Activated naive CD8-positive, alpha-beta T cell treated with anti-CD3 and anti-CD28 coated beads, Interleukin-2, amount 10 ng/mL, durations not matched to agents 7 days and 5 days (primary cell): ENCODE results near the gene SLC39A5. TPM values are rescaled to one million over a fixed set of nuclear protein-coding genes. Genes with fewer than 3 reads are reported as not detected.
A peak's percentile ranks its signal among the peaks of the same experiment; 100 is the strongest.
"Not testable (repeated sequence)": the region's sequence is repeated elsewhere in the genome, so short reads cannot be mapped to it uniquely, and the experiment has no call there.

Source experiments
- ATAC-seq: fragments of 150-1000 bp; cut with Tn5 transposase; one replicate; pipeline ENCODE4 v1.10.0; 2021; ENCODE audit warnings: low read depth, moderate library complexity
- POLR2A ChIA-PET: fragments of 350-600 bp; sonication (Branson Sonifier 250); formaldehyde crosslinking; loops from one replicate; lab custom pipeline; 2021; ENCODE audit warnings: antibody characterized with exemption; lab: Charles Lee
- DNase-seq: peaks from one replicate; pipeline ENCODE4 v3.0.0; 2021
- H3K27ac Mint-ChIP-seq: one replicate; pipeline ENCODE4 v1.8.0; 2022; ENCODE audit warnings: mild to moderate bottlenecking, mixed read lengths
- H3K27me3 Mint-ChIP-seq: one replicate; pipeline ENCODE4 v1.8.0; 2022; ENCODE audit warnings: mild to moderate bottlenecking, moderate library complexity, mixed read lengths
- H3K36me3 Mint-ChIP-seq: one replicate; pipeline ENCODE4 v1.8.0; 2021; ENCODE audit warnings: mild to moderate bottlenecking, mixed read lengths
- H3K4me1 Mint-ChIP-seq: one replicate; pipeline ENCODE4 v1.8.0; 2021; ENCODE audit warnings: mixed read lengths
- H3K4me3 Mint-ChIP-seq: one replicate; pipeline ENCODE4 v1.8.0; 2022; ENCODE audit warnings: mild to moderate bottlenecking, moderate library complexity, mixed read lengths
- H3K9me3 Mint-ChIP-seq: one replicate; pipeline ENCODE4 v1.8.0; 2021; ENCODE audit warnings: mixed read lengths
- total RNA-seq, 2 experiments: library from RNA; stranded (reverse); gene quantifications; one replicate each; pipeline ENCODE4 v1.2.3, GENCODE V29; 2021

SLC39A5 gene
- total RNA-seq, 2 experiments from 2014 or later = 1.4 TPM; not detected in 1

GRCh38 chr12:56274299-56274698 lies 44.4 kb downstream of the SLC39A5 start:
- H3K9me3 Mint-ChIP-seq = no peaks in the 10 kb centered on the region
- H3K4me1 Mint-ChIP-seq = peaks cover under 1% of the 10 kb centered on the region
- H3K4me3 Mint-ChIP-seq = no peak overlapping the region
- DNase-seq (no peak), ATAC-seq (no peak)
- H3K36me3 Mint-ChIP-seq = peaks cover 19% of the 10 kb centered on the region
- no peak overlapping the region for H3K27ac Mint-ChIP-seq
- no peaks in the 10 kb centered on the region for H3K27me3 Mint-ChIP-seq
- POLR2A ChIA-PET = no interaction called here

- DNase-seq (no peak), ATAC-seq (no peak)
- Mint-ChIP-seq H3K4me3 (no peak overlapping the region), H3K27ac (no peak overlapping the region), H3K9me3 (no peaks in the 10 kb centered on the region), H3K36me3 (peaks cover 37% of the 10 kb centered on the region), H3K27me3 (no peaks in the 10 kb centered on the region), H3K4me1 (no peaks in the 10 kb centered on the region)
- POLR2A ChIA-PET = interaction anchor here (1.6 kb wide), 2 partner anchors 12 to 20 kb away, joined by 3 read pairs; partner anchors contain the start of gene COQ10A
These were observed 49.1 kb downstream of the SLC39A5 start for GRCh38 chr12:56278905-56279304.

- Mint-ChIP-seq H3K27ac (no peak overlapping the region), H3K9me3 (no peaks in the 10 kb centered on the region), H3K36me3 (peaks cover 30% of the 10 kb centered on the region), H3K4me1 (no peaks in the 10 kb centered on the region), H3K4me3 (no peak overlapping the region), H3K27me3 (no peaks in the 10 kb centered on the region)
- ATAC-seq = no peak
- POLR2A ChIA-PET = interaction anchor here (0.6 kb wide), 1 partner anchor 11 kb away, joined by 6 read pairs; no protein-coding TSS in a partner anchor
- no peak for DNase-seq
These were observed 51.0 kb downstream of the SLC39A5 start for GRCh38 chr12:56280849-56281248.

GRCh38 chr12:56282030-56282429 lies 52.2 kb downstream of the SLC39A5 start:
- H3K9me3 Mint-ChIP-seq = no peaks in the 10 kb centered on the region
- ATAC-seq (no peak), DNase-seq (no peak)
- POLR2A ChIA-PET = interaction anchor here (1.0 kb wide), 1 partner anchor 92 kb away, joined by 3 read pairs; the partner anchor contains the start of gene SMARCC2
- H3K4me1 Mint-ChIP-seq = peaks cover 3% of the 10 kb centered on the region
- H3K27me3 Mint-ChIP-seq = no peaks in the 10 kb centered on the region
- no peak overlapping the region for H3K4me3 Mint-ChIP-seq
- peak overlapping the region; percentile 36 for H3K27ac Mint-ChIP-seq
- H3K36me3 Mint-ChIP-seq = peaks cover 27% of the 10 kb centered on the region

GRCh38 chr12:56282579-56282978 lies 52.7 kb downstream of the SLC39A5 start:
- POLR2A ChIA-PET = interaction anchor here (1.0 kb wide), 1 partner anchor 93 kb away, joined by 3 read pairs; the partner anchor contains the start of gene SMARCC2
- peaks cover 3% of the 10 kb centered on the region for H3K4me1 Mint-ChIP-seq
- H3K36me3 Mint-ChIP-seq = peaks cover 27% of the 10 kb centered on the region
- H3K9me3 Mint-ChIP-seq = no peaks in the 10 kb centered on the region
- H3K4me3 Mint-ChIP-seq = no peak overlapping the region
- ATAC-seq (no peak), DNase-seq (no peak)
- H3K27me3 Mint-ChIP-seq = no peaks in the 10 kb centered on the region
- no peak overlapping the region for H3K27ac Mint-ChIP-seq

DNA sequence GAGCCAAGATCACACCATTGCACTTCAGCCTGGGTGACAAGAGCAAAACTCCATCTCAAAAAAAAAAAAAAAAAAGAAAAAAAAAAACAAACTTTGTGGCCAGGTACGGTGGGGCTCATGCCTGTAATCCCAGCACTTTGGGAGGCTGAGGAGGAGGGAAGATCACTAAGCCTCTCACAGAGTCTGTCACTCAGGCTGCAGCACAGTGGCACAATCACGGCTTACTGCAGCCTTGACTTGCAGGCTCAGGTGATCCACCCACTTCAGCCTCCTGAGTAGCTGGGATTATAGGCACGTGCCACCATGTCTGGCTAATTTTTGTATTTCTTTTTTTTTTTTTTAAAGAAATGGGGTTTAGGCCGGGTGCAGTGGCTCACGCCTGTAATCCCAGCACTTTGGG lies 54.4 kb downstream of the SLC39A5 start:
- H3K27me3 Mint-ChIP-seq, ATAC-seq, H3K27ac Mint-ChIP-seq, DNase-seq, H3K4me1 Mint-ChIP-seq, H3K4me3 Mint-ChIP-seq, H3K9me3 Mint-ChIP-seq, POLR2A ChIA-PET: not testable (repeated sequence)
- peaks cover 23% of the 10 kb centered on the region for H3K36me3 Mint-ChIP-seq

- no peak overlapping the region for H3K4me3 Mint-ChIP-seq
- DNase-seq = no peak
- no peaks in the 10 kb centered on the region for H3K27me3 Mint-ChIP-seq
- peaks cover 11% of the 10 kb centered on the region for H3K4me1 Mint-ChIP-seq
- peak overlapping the region; percentile 44 for H3K27ac Mint-ChIP-seq
- ATAC-seq = no peak
- POLR2A ChIA-PET = interaction anchor here (1.2 kb wide), 1 partner anchor 19 kb away, joined by 4 read pairs; the partner anchor contains the start of gene COQ10A
- H3K36me3 Mint-ChIP-seq = peaks cover 21% of the 10 kb centered on the region
- H3K9me3 Mint-ChIP-seq = no peaks in the 10 kb centered on the region
These were observed 56.4 kb downstream of the SLC39A5 start for GRCh38 chr12:56286044-56286830.

Other genes starting within 250 kb of the SLC39A5 start
- 10 to 100 TPM in 1 of 2 experiments, 1 to 10 TPM in 1; 8.1 to 11.4 TPM for gene SUOX, start 232.8 kb upstream of the SLC39A5 start, total RNA-seq
- gene IKZF4, start 209.0 kb upstream of the SLC39A5 start, total RNA-seq = 10 to 100 TPM; 14.9 to 18.2 TPM
- 10 to 100 TPM; 39.1 to 42.6 TPM for gene RPS26, start 188.1 kb upstream of the SLC39A5 start, total RNA-seq
- gene ERBB3, start 149.9 kb upstream of the SLC39A5 start, total RNA-seq = 1 to 10 TPM; 7.1 to 8.1 TPM
- 100 to 1,000 TPM; 226 to 227 TPM for gene PA2G4, start 125.5 kb upstream of the SLC39A5 start, total RNA-seq
- gene RPL41, start 113.4 kb upstream of the SLC39A5 start, total RNA-seq = 1,000 to 10,000 TPM; 4,462 to 4,551 TPM
- 10 to 100 TPM; 10.6 to 12.0 TPM for gene ZC3H10, start 111.8 kb upstream of the SLC39A5 start, total RNA-seq
- 100 to 1,000 TPM; 251 TPM for gene ESYT1, start 101.8 kb upstream of the SLC39A5 start, total RNA-seq
- 10 to 100 TPM; 46.6 to 47.8 TPM for gene MYL6B, start 77.5 kb upstream of the SLC39A5 start, total RNA-seq
- 1,000 to 10,000 TPM; 1,083 to 1,169 TPM for gene MYL6, start 71.7 kb upstream of the SLC39A5 start, total RNA-seq
- 100 to 1,000 TPM; 162 to 174 TPM for gene SMARCC2, start 40.6 kb upstream of the SLC39A5 start, total RNA-seq
- gene RNF41, start 8.1 kb upstream of the SLC39A5 start, total RNA-seq = 10 to 100 TPM; 36.1 to 38.1 TPM
- 10 to 100 TPM; 43.4 to 47.1 TPM for gene NABP2, start 5.7 kb upstream of the SLC39A5 start, total RNA-seq
- 10 to 100 TPM; 45.3 to 49.4 TPM for gene ANKRD52, start 28.3 kb downstream of the SLC39A5 start, total RNA-seq
- 10 to 100 TPM; 23.3 to 26.0 TPM for gene COQ10A, start 36.9 kb downstream of the SLC39A5 start, total RNA-seq
- 100 to 1,000 TPM; 165 to 176 TPM for gene CS, start 70.3 kb downstream of the SLC39A5 start, total RNA-seq
- 10 to 100 TPM; 85.6 to 89.0 TPM for gene CNPY2, start 85.9 kb downstream of the SLC39A5 start, total RNA-seq
- 100 to 1,000 TPM; 106 to 115 TPM for gene PAN2, start 103.9 kb downstream of the SLC39A5 start, total RNA-seq
- gene IL23A, start 108.8 kb downstream of the SLC39A5 start, total RNA-seq = 10 to 100 TPM; 10.2 to 10.9 TPM
- gene STAT2, start 130.1 kb downstream of the SLC39A5 start, total RNA-seq = 100 to 1,000 TPM; 263 to 275 TPM
- not detected for gene APOF, start 132.8 kb downstream of the SLC39A5 start, total RNA-seq
- 10 to 100 TPM; 40.1 to 47.1 TPM for gene TIMELESS, start 219.4 kb downstream of the SLC39A5 start, total RNA-seq
- not detected for gene MIP, start 224.6 kb downstream of the SLC39A5 start, total RNA-seq
- gene SPRYD4, start 238.5 kb downstream of the SLC39A5 start, total RNA-seq = 1 to 10 TPM; 3.9 to 4.1 TPM